Endothelial cell of umbilical vein (primary cell): ENCODE data around the gene LECT2.

Experiments
- CTCF ChIP-seq, 2 donors: IDR thresholded peaks; 1 replicate in 1 of 2; 2 replicates in 1 of 2; pipeline ENCODE4 v1.5.1; 2011; ENCODE audit warnings: low read length in 2 of 2, mild to moderate bottlenecking in 2 of 2, moderate library complexity in 2 of 2, control low read depth in 1 of 2, inconsistent platforms in 1 of 2, low read depth in 1 of 2; ENCODE audit not compliant: insufficient read depth in 1 of 2; ENCODE audit errors: extremely low read depth in 1 of 2
- EZH2 ChIP-seq: IDR thresholded peaks from 2 replicates; pipeline ENCODE4 v1.6.1; 2012; ENCODE audit warnings: borderline replicate concordance, low read depth, mild to moderate bottlenecking, moderate library complexity, low read length, inconsistent platforms; ENCODE audit not compliant: severe bottlenecking
- FOS ChIP-seq: IDR thresholded peaks from 2 replicates; pipeline ENCODE4 v1.6.1; 2011; ENCODE audit warnings: mild to moderate bottlenecking, low read length, moderate library complexity, borderline replicate concordance; ENCODE audit not compliant: insufficient read depth
- GATA2 ChIP-seq: IDR thresholded peaks from 2 replicates; pipeline ENCODE4 v1.7.0; 2011; ENCODE audit warnings: low read depth, mild to moderate bottlenecking, moderate library complexity, mixed read lengths, low read length; ENCODE audit not compliant: insufficient read length, insufficient read depth
- JUN ChIP-seq: IDR thresholded peaks from 2 replicates; pipeline ENCODE4 v1.6.1; 2011; ENCODE audit warnings: borderline replicate concordance, low read depth; ENCODE audit not compliant: insufficient read length, insufficient read depth
- MAX ChIP-seq: IDR thresholded peaks from 2 replicates; pipeline ENCODE4 v1.6.1; 2011; ENCODE audit not compliant: insufficient read depth, insufficient read length
- MYC ChIP-seq: IDR thresholded peaks from one replicate; pipeline ENCODE4 v1.6.1; 2011; ENCODE audit warnings: mild to moderate bottlenecking, low read depth, low read length
- POLR2A ChIP-seq: IDR thresholded peaks from 2 replicates; pipeline ENCODE4 v1.6.1; 2012; ENCODE audit warnings: low read depth, mild to moderate bottlenecking, control low read depth, low read length
- POLR2AphosphoS5 ChIP-seq: IDR thresholded peaks from 2 replicates; pipeline ENCODE4 v1.6.1; 2012; ENCODE audit warnings: low read depth, mild to moderate bottlenecking, control low read depth, low read length, moderate library complexity; ENCODE audit not compliant: insufficient read depth

GRCh38 chr5:135900276-135900675 is 54.5 kb downstream of the LECT2 start:
- no peak for TF ChIP-seq POLR2A
- no peak for TF ChIP-seq CTCF (IDR thresholded peaks at IDR 0.05; ENCODE audit: extremely low read depth in 1 of 2, insufficient read depth in 1 of 2, low read depth in 1 of 2, low read length in 2 of 2)
- TF ChIP-seq MAX = no peak
- no peak for TF ChIP-seq FOS
- no peak for TF ChIP-seq EZH2
- no peak for TF ChIP-seq MYC
- no peak for TF ChIP-seq POLR2AphosphoS5
- no peak for TF ChIP-seq GATA2
- TF ChIP-seq JUN = no peak
